Fibroblast of skin of right quadriceps (primary cell): ENCODE data around the gene BIN1.
A peak's percentile ranks its signal among the peaks of the same experiment; 100 is the strongest.
"Not testable (repeated sequence)": the region's sequence is repeated elsewhere in the genome, so short reads cannot be mapped to it uniquely, and the experiment has no call there.

Source experiments
- DNase-seq: peaks from one replicate; pipeline ENCODE4 v3.0.0-alpha.2; 2013

The BIN1 gene

DNA sequence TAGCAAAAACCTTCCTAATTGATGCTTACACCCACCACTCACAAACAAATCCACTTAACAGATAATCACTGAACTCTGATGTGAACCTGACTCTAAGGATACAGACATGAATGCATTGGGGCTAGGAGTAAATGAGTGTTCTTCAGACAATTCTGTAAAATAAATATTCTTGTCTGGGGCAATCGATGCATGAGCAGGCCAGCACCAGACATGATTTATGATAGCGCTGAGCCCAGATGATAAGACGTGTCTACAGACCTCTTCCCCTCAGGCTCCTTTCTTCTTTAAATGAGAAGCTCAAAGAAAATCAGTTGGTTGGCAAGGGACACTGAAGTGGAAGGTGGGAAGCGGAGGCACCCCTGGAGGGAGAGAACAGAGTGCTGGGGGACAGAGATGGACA is 27.3 kb upstream of the BIN1 start:
- no peak for DNase-seq

DNA sequence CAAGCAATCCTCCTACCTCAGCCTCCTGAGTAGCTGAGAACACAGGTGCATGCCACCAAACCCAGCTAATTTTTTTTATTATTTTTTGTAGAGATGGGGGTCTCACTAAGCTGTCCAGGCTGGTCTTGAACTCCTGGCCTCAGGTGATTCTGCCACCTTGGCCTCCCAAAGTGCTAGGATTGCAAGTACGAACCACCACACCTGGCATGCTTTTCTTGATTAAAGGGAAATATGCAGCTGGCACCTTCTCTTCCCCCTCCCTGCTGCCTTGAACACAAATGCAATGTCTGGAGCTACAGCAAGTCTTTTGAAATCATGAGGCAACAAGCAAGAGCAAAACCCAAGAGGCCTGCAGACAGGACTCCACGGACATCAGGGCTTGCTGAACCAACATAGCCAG is 26.8 kb upstream of the BIN1 start:
- DNase-seq, result no peak

DNA sequence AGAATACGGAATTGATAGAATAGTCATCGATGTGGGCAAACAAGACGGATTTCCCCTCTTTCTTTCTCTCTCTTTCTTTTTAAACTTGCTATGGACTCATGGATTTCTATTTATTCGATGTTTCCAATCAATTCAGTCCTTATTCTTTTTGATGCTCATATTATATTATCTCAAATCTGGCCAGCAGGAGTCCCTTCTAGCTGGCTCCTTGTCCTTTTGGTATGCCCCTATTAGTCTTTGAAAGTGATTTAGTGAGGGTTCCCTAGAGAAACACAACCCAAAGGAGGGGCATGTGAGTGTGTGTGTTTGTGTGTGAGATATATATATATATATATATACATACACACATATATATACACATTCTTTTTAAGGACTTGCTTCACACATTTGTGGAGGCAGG is 23.5 kb upstream of the BIN1 start:
- DNase-seq, result no peak

DNA sequence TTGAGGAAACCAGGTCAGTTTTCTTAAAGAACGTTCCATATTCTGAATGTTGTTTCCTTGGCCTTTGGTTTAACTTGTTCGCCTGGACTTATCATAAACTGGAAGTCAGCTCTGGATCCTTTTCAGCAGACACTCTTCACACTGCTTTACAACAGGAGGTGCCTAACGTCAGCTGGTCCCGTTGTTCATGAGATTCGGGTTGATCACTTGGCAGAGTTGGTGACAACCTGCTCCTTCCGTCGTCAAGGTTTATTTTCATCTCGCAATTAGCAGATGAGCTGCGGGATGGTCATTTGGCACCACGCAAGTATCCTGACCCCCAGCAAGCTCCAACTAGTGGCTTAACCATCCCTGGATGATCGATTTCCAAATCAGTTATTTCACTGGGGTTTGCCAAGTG is 23.0 kb upstream of the BIN1 start:
- DNase-seq, result no peak

DNA sequence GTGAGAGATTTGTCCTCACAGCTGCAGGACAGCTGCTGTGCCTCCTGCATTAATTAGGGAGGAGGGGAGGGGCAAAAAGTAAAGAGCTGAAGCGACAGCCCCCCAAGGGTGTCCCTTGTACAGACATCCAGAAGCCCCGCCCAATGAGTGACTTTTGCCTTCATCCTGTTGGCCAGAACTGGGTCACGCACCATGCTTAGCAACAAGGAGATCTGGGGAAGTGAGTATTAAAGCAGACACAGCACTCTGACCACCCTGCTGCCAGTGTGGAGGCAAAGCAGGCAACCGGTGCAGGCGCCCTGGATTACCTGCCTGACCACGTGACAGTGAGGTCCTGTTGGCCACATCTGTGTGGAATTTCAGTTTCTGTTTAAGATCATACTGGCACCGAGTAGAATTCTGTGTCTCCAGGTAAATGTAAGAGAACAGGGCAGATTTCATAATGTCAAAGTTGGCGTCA is 21.5 kb upstream of the BIN1 start:
- no peak for DNase-seq

DNA sequence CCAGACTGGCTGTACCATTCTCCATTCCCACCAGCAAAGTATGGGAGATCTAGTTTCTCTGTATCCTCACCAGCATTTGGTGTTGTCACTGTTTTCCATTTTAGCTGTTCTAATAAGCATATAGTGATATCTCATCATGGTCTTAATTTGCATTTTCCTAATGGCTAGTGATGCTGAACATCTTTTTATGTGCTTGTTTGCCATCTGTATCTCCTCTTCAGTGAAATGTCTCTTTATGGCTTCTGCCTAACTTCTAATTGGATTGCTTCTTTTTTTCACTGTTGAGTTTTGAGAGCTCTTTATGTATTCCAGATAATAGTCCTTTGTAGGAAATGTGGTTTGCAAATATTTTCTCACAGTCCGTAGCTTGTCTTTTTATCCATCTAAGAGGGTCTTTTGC is 18.9 kb upstream of the BIN1 start:
- DNase-seq, result no peak

DNA sequence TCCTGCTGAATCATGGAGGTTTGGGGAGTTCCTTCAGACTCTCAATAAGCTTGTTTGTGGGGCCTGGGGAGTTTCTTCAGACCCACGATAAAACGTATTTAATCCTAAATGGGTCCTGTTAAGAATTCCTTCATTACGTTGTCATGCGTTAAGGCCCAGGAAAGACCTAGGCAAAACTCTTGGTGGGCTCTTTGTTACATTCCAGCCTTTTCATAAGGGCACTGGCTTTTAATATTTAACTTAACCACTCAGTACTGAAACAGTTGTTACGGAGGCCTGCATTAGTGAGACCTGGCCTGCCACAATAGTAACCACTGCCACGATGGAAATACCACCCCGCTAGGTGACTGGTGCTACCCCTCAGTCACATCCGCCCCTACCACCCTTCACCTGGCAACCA is 17.5 kb upstream of the BIN1 start:
- no peak for DNase-seq

DNA sequence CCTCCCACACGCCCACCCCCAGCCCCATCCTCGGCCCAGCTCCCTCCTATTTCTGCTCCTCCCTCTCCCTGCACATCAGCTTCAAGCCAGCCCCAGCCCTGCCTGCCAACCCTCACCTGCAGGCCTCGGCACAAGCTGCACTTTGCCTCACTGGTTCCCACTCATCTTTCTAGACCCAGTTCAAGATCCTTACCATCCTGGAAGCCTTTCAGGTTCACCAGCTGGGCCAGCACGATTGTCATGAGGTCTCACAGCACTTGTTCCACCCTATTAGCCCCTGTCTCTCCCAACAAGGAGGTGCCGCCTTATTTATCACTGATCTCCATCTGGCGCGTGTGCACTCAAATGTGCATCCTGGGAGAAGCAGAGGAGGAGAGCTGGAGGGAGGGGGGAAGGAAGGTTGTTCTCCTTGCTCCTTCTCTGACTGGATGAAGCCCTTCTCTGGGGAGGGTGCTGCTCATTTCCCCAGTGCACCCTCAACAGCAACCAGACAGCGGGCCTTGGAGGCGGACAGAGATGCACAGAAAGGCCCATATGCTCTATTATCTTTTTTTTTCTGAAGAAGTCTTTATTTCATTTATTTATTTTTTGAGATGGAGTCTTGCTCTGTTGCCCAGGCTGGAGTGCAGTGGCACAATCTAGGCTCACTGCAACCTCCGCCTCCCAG is 15.5 kb upstream of the BIN1 start:
- DNase-seq, result no peak

DNA sequence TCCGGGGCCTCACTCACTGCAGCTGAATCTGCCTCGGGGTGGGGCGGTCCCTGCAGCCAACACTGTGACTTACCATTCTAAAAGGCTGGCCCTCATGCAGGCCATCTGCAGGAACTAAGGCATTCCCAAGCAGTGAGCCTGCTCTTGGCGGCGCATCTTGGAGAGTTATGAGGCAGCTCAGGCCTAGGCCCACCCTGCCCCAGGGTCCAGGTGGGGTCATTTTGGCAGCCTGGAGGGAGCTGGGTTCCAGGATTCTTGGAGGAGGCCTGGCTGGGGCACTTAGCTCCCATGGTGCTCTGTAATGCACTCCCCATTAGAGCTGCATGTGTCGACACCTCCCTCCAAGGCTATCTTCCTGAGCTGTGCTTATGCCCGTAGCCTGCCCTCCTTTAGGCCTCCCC is 14.8 kb upstream of the BIN1 start:
- DNase-seq, result peak; percentile 21

DNA sequence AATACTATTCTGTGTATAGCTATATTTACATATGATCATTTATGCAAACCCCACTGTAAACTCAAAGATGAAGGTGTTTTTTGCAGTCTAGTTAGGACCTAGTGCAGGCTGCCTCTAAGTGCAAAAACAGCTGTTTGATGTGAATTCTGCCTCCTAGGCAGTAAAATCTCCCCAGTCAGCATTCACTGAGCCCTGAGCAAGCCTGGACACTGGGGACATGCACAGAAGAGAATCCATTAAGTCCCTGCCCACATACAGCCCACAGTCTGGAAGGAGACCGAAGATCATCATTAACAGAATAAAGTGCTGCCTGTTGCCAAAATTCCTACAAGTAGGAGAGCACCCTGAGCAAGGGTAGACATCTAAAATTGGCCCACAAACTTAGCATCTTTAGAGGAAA is 14.4 kb upstream of the BIN1 start:
- no peak for DNase-seq

DNA sequence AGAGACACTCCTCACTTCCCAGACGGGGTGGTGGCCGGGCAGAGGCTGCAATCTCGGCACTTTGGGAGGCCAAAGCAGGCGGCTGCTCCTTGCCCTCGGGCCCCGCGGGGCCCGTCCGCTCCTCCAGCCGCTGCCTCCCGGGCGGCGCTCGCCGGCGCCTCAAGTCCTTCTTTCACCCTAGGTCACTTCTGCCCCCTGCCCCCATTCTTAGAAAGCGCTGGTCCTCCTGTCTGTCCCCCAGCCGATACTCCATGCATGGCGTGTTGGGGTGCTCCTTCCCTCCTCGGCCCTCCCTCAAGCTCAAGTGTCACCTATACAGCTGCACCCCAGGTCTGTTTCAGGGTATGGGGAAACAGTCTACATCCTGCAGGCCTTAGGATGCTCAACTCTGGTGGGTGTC is 13.5 kb upstream of the BIN1 start:
- DNase-seq, result not testable (repeated sequence)

DNA sequence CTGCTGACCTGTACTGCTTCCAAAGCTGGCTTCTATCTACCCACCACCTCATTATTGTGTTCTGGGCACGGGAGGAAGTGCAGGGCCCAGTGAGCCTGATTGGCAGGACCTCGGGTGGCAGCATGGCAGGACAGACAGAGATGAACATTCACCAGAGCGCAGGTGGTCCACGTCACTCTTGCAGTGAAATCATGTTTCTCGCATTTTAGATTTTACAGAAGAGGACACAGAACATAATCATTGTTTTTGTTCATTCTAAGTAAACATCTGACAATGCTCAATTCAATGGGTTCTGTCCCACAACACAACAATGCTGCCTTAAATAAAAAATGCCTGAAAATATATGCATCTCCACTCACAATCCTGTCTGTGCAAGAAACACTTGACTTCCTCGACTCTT is 11.5 kb upstream of the BIN1 start:
- DNase-seq, result no peak

DNA sequence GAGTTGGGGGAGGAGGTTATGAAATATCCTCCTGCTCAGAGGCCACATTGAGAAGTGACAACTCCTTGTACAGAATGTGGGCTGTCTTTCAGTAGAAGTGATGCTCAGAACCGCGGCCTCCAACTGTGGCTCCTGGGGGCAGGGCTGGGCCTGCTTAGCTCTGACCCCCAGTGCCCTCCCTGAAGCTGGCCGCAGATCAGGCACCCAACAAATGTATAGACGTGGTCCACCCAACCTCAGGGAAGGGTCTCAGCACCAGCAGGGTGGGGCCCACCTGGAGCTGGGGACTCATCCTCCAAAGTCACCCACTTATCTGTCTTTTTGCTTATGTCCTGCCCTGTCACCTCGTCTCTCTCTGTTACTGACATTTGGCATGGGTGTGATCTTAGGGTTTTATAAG is 11.1 kb upstream of the BIN1 start:
- DNase-seq, result no peak

DNA sequence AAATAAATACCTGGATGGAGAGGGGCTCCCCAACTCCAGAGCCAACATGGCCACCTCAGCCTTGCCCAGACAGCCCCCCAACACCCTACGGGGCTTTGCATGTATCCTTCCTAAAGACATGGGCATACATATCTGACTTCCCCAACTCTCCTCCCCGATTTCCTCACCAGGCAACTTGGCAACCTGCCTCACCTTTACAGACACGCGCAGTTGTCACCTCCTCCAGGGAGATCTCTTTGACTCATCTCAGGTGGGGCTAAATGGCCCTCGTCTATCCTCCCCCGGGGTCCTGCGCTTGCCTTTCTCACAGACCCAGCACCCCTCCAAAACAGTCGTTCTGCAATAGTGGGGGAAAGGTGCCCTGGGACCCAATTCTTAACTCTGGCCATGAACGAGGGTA is 10.6 kb upstream of the BIN1 start:
- no peak for DNase-seq

DNA sequence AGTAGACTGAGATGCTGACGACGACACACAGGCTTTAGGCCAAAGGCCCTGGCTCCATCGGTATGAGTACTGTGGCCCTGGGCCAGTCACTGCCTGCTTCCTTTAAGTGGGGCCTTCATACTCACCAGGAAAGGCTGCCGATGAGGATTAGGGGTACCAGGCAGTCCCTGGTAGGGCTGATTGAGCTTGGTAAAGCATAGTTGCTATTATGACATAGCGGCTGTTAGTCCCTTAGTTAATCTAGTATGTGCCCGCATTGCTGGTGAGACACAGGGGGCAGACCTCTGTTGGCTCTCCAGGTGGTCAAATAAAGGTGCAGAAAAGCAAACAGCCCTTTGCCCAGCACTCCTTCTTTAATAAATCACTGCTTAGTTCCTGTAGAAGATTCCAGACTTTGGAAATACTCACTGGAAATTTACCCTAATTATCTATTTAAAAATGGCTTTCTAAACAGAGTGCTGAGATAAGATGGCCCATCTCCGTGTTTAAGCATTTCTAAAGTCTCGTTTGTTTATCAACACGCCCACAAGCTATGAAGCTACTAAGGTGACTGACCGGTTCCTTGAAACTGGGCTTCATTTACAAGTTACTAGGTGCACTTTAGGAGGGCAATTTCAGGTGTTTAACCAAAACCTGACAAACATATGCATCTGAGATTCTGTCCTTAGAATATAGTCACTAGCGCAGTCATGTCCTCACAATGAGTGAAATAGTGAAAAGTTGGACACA is 8.7 kb upstream of the BIN1 start:
- DNase-seq, result no peak

DNA sequence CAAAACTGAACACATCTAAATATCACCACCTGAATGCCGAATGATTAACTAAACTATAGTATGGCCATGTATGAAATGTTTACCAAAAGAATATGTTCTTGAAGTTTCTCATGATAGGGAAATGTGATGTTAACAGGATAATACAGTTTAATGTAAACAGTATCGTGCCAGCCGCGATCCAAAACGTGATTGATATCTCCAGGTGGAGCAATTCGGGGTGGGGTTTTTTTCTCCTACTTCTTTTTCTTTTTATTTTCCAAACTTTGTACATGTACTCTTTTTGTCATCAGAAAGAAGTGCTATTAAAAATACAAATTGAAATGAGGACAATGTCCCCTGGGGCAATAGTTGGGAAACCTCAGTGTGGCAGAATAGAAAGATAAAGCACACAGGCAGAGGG is 4.0 kb upstream of the BIN1 start:
- no peak for DNase-seq

DNA sequence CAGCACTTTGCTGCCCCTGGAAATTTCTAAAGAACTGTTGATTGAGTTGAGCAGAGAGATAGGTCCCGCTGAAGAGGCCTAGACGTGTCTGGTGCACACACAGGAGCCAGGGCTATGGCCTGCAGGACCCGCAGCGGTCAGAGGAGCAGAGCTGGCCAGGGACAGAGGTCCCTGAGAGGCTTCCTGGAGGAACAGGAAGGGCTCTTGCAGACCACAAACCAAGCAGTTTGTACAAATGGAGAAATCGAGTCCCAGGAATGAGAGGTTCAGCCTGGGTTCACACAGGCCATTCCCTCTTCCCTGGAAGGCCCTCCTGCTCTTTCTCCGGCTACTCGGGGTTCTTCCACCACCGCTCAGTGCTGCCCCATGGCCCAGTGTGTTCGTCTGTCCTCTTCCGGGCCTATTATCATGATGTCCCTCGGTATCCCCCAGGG is 1.2 kb upstream of the BIN1 start:
- DNase-seq, result no peak

DNA sequence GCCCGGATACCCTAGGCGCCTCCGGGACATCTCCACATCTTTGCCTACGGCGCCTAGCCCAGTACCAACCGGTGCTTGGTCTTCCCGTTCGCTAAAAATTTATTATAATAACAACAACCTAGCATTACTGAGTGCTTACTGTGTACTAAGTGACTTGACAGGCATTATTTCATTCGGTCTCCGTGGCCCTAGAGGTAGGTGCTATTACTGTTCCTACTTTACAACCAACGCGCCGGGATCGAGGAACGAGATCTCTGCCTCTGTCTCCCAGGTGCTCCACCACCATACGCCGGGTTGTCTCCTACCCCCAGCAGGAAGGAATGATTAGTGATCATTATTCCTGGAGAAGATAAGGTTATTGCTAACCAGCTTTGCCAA is 657 bp upstream of the BIN1 start:
- peak; percentile 18 for DNase-seq

DNA sequence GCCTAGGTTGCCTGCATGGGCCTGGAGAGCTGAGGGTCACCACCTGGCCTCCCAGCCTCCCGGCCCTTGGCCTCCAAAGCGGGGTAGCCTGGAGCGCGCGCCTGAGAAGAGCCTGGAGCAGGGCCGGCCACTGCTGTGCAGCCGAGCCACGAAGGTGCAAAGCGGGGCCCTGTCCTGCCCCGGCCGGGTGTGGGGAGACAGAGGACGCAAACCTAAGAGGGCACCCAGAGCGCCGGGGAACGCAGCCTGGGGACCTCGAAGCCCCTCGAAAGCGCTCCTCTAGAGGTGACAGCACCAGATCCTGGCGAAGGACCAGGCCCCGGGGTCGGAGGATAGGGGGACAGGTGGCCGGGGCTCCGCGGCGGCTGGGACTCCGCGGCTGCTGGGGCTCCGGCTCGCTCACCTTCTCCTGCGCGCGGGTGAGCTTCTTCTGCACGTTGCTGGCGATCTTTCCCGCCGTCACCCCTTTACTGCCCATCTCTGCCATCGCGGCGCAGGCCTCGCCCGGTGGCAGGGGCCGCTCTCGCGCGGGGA is 430 bp downstream of the BIN1 start:
- no peak for DNase-seq

DNA sequence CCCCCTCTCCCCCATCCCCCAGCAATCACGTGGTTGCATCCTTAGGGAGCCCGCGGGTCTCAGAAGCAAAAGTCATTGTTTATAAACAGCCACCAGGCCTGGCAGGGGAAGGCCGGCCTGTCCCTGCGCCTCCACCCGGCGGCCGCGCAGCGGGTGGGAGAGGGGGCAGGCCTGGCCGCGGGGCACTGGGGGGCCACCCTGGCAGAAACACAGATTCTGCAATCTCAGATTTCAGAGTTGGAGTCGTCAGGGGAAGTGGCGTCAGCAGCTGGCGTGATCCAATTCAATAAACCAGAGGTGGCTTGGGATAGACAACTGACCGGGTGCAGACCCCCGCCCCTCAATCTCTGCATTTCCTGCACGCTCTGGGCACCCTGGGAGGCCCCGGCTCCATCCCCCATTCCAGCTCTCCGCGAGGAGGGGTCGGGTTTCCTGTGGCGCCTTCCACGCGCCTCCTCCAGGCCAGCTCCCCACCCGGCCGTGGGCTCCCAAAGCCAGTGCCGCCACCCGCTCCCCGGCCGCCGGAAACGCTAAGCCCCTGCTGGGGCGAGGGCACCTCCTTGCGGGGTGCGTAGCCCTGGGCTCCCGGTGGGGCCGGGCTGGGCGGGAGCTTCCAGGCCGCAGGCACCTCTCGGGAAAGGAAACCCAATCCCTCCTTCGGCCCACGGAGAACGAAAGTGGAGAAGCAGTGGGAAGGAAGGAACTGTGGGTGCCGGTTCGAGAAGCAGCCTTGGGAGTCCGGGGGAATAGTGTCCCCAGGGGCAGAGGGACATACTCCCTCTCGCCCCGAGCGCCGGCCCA is 1.1 kb downstream of the BIN1 start:
- peak; percentile 69 for DNase-seq

DNA sequence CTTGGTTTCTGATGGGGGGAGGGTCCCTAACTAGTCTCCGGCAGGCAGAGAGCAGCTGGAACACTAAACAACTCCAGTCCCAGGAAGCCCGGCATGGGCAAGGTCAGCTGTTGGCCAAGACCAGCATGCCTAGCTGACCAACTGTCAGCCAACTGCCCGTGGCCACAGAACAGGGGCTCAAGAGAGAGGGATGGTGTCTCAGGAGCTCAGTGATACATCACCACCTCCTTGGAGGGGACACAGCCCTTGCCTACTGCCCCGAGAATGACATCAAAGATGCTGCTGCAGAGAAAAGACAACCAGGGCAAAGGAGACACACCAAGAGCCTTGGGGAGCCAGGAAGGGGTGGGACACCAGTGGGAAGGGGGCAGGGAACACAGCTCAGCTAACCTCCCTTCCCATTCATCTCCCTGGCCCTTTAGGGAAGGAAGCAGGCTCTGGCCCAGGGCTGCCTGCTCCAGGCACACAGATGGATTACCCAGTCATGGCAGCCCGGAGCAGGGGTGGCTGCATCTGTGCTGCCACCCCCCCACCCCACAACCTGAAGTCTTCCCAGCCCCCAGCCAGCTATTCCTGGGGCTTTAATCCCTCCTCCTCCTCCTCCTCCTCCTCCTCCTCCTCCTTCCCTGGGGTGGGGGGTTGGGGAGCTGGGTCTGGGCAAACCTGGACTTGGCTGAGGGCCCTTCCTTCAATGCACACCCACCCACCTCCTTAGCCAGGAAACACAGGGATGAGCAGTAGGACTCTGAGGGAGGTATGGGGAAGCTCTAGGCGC is 1.9 kb downstream of the BIN1 start:
- no peak for DNase-seq

DNA sequence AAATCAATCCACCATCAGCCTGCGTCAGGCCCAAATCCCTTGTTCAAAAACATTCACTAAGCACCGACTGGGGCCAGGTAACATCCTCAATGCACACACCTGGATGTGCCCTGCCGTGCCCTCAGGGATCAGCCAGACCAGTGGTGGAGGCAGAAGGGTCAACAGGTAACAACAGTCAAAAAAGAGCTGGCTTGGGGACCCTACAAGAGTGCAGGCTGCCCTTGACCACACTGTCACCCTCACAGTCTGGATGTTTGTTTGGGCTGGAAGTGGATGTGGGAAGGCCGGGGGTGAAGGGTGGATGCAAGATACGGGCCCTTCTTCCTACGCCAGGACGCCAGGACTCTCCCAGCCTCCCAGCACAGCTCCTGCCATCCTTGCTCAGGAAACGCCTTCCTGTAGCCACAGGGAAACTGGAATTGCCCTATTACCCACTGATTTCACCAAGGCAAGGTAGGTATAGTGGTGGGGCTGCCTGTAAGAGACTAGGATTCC is 2.7 kb downstream of the BIN1 start:
- no peak for DNase-seq
